WTC11 (cell line): ENCODE results near the gene DAG1. TPM values are rescaled to one million over a fixed set of nuclear protein-coding genes. Genes with fewer than 3 reads are reported as not detected.

ENCODE experiments used
- ATAC-seq: fragments of 200-7000 bp; cut with Tn5 transposase; 2 replicates; pipeline ENCODE4 v1.10.0; 2021; ENCODE audit warnings: mild to moderate bottlenecking, moderate library complexity
- CTCF ChIA-PET: fragments of 300-600 bp; sonication (Branson Sonifier 250); formaldehyde crosslinking; loops from one replicate; lab custom pipeline; 2021; ENCODE audit warnings: antibody characterized with exemption; lab: Charles Lee
- POLR2A ChIA-PET: fragments of 350-600 bp; sonication (Branson Sonifier 250); formaldehyde crosslinking; loops from one replicate; lab custom pipeline; 2021; ENCODE audit warnings: antibody characterized with exemption; lab: Charles Lee
- DNase-seq: peaks from one replicate; pipeline ENCODE4 v3.0.0; 2021; ENCODE audit warnings: low spot score
- H3K27ac Mint-ChIP-seq: 2 replicates; pipeline ENCODE4 v1.8.0; 2021; ENCODE audit warnings: mixed read lengths
- H3K27me3 Mint-ChIP-seq: 2 replicates; pipeline ENCODE4 v1.8.0; 2021; ENCODE audit warnings: low read depth, mild to moderate bottlenecking, moderate library complexity, mixed read lengths
- H3K36me3 Mint-ChIP-seq: 2 replicates; pipeline ENCODE4 v1.8.0; 2021; ENCODE audit warnings: mixed read lengths
- H3K4me1 Mint-ChIP-seq: 2 replicates; pipeline ENCODE4 v1.8.0; 2022; ENCODE audit warnings: mixed read lengths
- H3K4me3 Mint-ChIP-seq: 2 replicates; pipeline ENCODE4 v1.8.0; 2021; ENCODE audit warnings: mild to moderate bottlenecking, moderate library complexity, mixed read lengths
- H3K9me3 Mint-ChIP-seq: 2 replicates; pipeline ENCODE4 v1.8.0; 2021; ENCODE audit warnings: mixed read lengths
- ATF2 ChIP-seq: sonication (generic); formaldehyde crosslinking; IDR thresholded peaks from 2 replicates; pipeline ENCODE4 v1.8.1; 2022; ENCODE audit warnings: low read depth, missing genetic modification reagents, borderline replicate concordance
- CREB1 ChIP-seq: sonication (generic); formaldehyde crosslinking; IDR thresholded peaks from 2 replicates; pipeline ENCODE4 v1.8.0; 2023; ENCODE audit warnings: mild to moderate bottlenecking, missing genetic modification reagents
- E2F4 ChIP-seq: sonication (generic); formaldehyde crosslinking; IDR thresholded peaks from 2 replicates; pipeline ENCODE4 v1.8.1; 2022; ENCODE audit warnings: low read depth, mild to moderate bottlenecking, moderate library complexity, missing genetic modification reagents, borderline replicate concordance
- ERG ChIP-seq: fragments of 250-450 bp; sonication (Bioruptor Pico); IDR thresholded peaks from 2 replicates; pipeline ENCODE4 v1.8.0; 2021; ENCODE audit warnings: mild to moderate bottlenecking
- JUN ChIP-seq: sonication (generic); formaldehyde crosslinking; IDR thresholded peaks from 2 replicates; pipeline ENCODE4 v1.8.0; 2023; ENCODE audit warnings: mild to moderate bottlenecking, missing genetic modification reagents
- PRRX2 ChIP-seq: fragments of 250-450 bp; sonication (Bioruptor Pico); IDR thresholded peaks from 2 replicates; pipeline ENCODE4 v1.8.0; 2021; ENCODE audit warnings: mild to moderate bottlenecking
- RELA ChIP-seq: sonication (generic); formaldehyde crosslinking; IDR thresholded peaks from 2 replicates; pipeline ENCODE4 v1.8.1; 2022; ENCODE audit warnings: missing genetic modification reagents, mild to moderate bottlenecking, borderline replicate concordance
- SOX15 ChIP-seq: fragments of 250-450 bp; sonication (Bioruptor Pico); IDR thresholded peaks from 2 replicates; pipeline ENCODE4 v1.9.0; 2021; ENCODE audit warnings: mild to moderate bottlenecking
- TCF7 ChIP-seq: sonication (generic); formaldehyde crosslinking; IDR thresholded peaks from 2 replicates; pipeline ENCODE4 v1.8.0; 2022; ENCODE audit warnings: mild to moderate bottlenecking, low read depth, missing genetic modification reagents, moderate library complexity
- ZNF281 ChIP-seq: sonication (generic); formaldehyde crosslinking; IDR thresholded peaks from 2 replicates; pipeline ENCODE4 v1.8.0; 2023; ENCODE audit warnings: mild to moderate bottlenecking, missing genetic modification reagents
- ZNF423 ChIP-seq: fragments of 250-450 bp; sonication (Bioruptor Pico); IDR thresholded peaks from 2 replicates; pipeline ENCODE4 v2.1.2; 2022; ENCODE audit warnings: mild to moderate bottlenecking, moderate library complexity
- total RNA-seq: library from RNA; stranded (reverse); gene quantifications from 3 replicates; pipeline ENCODE4 v1.2.3, GENCODE V29; 2021
- TF ChIP-seq, protein P1 (sequence below): fragments of 200-600 bp; IDR thresholded peaks from 2 replicates; pipeline ENCODE4 v1.8.0; 2022; ENCODE audit warnings: antibody characterized with exemption
- TF ChIP-seq, protein P2 (sequence below): sonication (generic); formaldehyde crosslinking; IDR thresholded peaks from 2 replicates; pipeline ENCODE4 v1.8.1; 2023; ENCODE audit warnings: mild to moderate bottlenecking, missing genetic modification reagents
- TF ChIP-seq, protein P3 (sequence below): sonication (generic); formaldehyde crosslinking; IDR thresholded peaks from 2 replicates; pipeline ENCODE4 v1.8.1; 2023; ENCODE audit warnings: mild to moderate bottlenecking, missing genetic modification reagents, moderate library complexity
- TF ChIP-seq, protein P4 (sequence below): sonication (generic); formaldehyde crosslinking; IDR thresholded peaks from 2 replicates; pipeline ENCODE4 v1.8.1; 2023; ENCODE audit warnings: mild to moderate bottlenecking, moderate library complexity, missing genetic modification reagents

DAG1 gene
- total RNA-seq, 1 experiment from 2014 or later: 115 TPM

GRCh38 chr3:49531715-49532114 is 61.6 kb downstream of the DAG1 start (continued):
- TF ChIP-seq, protein P1, sequence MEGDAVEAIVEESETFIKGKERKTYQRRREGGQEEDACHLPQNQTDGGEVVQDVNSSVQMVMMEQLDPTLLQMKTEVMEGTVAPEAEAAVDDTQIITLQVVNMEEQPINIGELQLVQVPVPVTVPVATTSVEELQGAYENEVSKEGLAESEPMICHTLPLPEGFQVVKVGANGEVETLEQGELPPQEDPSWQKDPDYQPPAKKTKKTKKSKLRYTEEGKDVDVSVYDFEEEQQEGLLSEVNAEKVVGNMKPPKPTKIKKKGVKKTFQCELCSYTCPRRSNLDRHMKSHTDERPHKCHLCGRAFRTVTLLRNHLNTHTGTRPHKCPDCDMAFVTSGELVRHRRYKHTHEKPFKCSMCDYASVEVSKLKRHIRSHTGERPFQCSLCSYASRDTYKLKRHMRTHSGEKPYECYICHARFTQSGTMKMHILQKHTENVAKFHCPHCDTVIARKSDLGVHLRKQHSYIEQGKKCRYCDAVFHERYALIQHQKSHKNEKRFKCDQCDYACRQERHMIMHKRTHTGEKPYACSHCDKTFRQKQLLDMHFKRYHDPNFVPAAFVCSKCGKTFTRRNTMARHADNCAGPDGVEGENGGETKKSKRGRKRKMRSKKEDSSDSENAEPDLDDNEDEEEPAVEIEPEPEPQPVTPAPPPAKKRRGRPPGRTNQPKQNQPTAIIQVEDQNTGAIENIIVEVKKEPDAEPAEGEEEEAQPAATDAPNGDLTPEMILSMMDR: no peak
- TF ChIP-seq ZNF423 (CRISPR knock-in tag): no peak
- no peak for TF ChIP-seq TCF7 (CRISPR knock-in tag)
- no peak for TF ChIP-seq E2F4
- no peak for TF ChIP-seq CREB1
- no peak for TF ChIP-seq ATF2 (CRISPR knock-in tag)
- TF ChIP-seq JUN (CRISPR knock-in tag): no peak
- TF ChIP-seq RELA: no peak
- no peak for TF ChIP-seq ERG
- TF ChIP-seq, protein P2, sequence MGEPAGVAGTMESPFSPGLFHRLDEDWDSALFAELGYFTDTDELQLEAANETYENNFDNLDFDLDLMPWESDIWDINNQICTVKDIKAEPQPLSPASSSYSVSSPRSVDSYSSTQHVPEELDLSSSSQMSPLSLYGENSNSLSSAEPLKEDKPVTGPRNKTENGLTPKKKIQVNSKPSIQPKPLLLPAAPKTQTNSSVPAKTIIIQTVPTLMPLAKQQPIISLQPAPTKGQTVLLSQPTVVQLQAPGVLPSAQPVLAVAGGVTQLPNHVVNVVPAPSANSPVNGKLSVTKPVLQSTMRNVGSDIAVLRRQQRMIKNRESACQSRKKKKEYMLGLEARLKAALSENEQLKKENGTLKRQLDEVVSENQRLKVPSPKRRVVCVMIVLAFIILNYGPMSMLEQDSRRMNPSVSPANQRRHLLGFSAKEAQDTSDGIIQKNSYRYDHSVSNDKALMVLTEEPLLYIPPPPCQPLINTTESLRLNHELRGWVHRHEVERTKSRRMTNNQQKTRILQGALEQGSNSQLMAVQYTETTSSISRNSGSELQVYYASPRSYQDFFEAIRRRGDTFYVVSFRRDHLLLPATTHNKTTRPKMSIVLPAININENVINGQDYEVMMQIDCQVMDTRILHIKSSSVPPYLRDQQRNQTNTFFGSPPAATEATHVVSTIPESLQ (CRISPR knock-in tag): no peak
- no peak for TF ChIP-seq SOX15 (CRISPR knock-in tag)
- TF ChIP-seq, protein P3, sequence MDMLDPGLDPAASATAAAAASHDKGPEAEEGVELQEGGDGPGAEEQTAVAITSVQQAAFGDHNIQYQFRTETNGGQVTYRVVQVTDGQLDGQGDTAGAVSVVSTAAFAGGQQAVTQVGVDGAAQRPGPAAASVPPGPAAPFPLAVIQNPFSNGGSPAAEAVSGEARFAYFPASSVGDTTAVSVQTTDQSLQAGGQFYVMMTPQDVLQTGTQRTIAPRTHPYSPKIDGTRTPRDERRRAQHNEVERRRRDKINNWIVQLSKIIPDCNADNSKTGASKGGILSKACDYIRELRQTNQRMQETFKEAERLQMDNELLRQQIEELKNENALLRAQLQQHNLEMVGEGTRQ (CRISPR knock-in tag): no peak

- H3K4me3 Mint-ChIP-seq: no peak overlapping the region
- TF ChIP-seq PRRX2 (CRISPR knock-in tag): no peak
- peaks cover 17% of the 10 kb centered on the region for H3K4me1 Mint-ChIP-seq
- ChIA-PET POLR2A (interaction anchor here (0.6 kb wide), 1 partner anchor 1705 kb away, joined by 10 read pairs; no protein-coding TSS in a partner anchor), CTCF (interaction anchor here (0.9 kb wide), 1 partner anchor 78 kb away, joined by 3 read pairs; no protein-coding TSS in a partner anchor)
- H3K36me3 Mint-ChIP-seq: peaks cover 34% of the 10 kb centered on the region
- ATAC-seq (no peak), DNase-seq (no peak)
- no peaks in the 10 kb centered on the region for H3K9me3 Mint-ChIP-seq
- H3K27ac Mint-ChIP-seq: no peak overlapping the region
- H3K27me3 Mint-ChIP-seq: no peaks in the 10 kb centered on the region
Measured at GRCh38 chr3:49533031-49533430, 63.0 kb downstream of the DAG1 start.

GRCh38 chr3:49533786-49534519 is 63.9 kb downstream of the DAG1 start:
- H3K4me1 Mint-ChIP-seq: peaks cover 17% of the 10 kb centered on the region
- H3K36me3 Mint-ChIP-seq: peaks cover 34% of the 10 kb centered on the region
- no peak for DNase-seq
- ATAC-seq: no peak
- ChIA-PET CTCF (interaction anchor here (0.6 to 3.8 kb wide), 2 partner anchors 79 to 139 kb away, joined by 4 to 38 read pairs; no protein-coding TSS in a partner anchor), POLR2A (interaction anchor here (0.6 to 0.7 kb wide), 3 partner anchors 56 to 1704 kb away, joined by 3 to 10 read pairs (median 4); no protein-coding TSS in a partner anchor)
- H3K27me3 Mint-ChIP-seq: no peaks in the 10 kb centered on the region
- H3K9me3 Mint-ChIP-seq: no peaks in the 10 kb centered on the region
- H3K27ac Mint-ChIP-seq: no peak overlapping the region
- H3K4me3 Mint-ChIP-seq: no peak overlapping the region
- TF ChIP-seq, protein P4, sequence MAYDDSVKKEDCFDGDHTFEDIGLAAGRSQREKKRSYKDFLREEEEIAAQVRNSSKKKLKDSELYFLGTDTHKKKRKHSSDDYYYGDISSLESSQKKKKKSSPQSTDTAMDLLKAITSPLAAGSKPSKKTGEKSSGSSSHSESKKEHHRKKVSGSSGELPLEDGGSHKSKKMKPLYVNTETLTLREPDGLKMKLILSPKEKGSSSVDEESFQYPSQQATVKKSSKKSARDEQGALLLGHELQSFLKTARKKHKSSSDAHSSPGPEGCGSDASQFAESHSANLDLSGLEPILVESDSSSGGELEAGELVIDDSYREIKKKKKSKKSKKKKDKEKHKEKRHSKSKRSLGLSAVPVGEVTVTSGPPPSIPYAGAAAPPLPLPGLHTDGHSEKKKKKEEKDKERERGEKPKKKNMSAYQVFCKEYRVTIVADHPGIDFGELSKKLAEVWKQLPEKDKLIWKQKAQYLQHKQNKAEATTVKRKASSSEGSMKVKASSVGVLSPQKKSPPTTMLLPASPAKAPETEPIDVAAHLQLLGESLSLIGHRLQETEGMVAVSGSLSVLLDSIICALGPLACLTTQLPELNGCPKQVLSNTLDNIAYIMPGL: no peak
- no peak for TF ChIP-seq ZNF281 (CRISPR knock-in tag)
